Cardiac muscle cell (in vitro differentiated cells and primary cell): Measurements from ENCODE around the gene BAG3. TPM values are rescaled to one million over a fixed set of nuclear protein-coding genes. Genes with fewer than 3 reads are reported as not detected.
"Not testable (repeated sequence)": the region's sequence is repeated elsewhere in the genome, so short reads cannot be mapped to it uniquely, and the experiment has no call there.

ENCODE experiments used
- DNase-seq, 2 donors: peaks; one replicate each; pipeline versions ENCODE4 v3.0.0 to v3.0.0-alpha.2; 2010 to 2017; ENCODE audit warnings: low read depth in 1 of 2, low spot score in 1 of 2
- H3K27ac ChIP-seq: fragments of 200-600 bp; sonication (generic); 2 replicates; pipeline ENCODE4 v1.5.1; 2016
- H3K27me3 ChIP-seq: fragments of 200-600 bp; sonication (generic); 2 replicates; pipeline ENCODE4 v1.6.0; 2016; ENCODE audit warnings: control low read depth
- H3K36me3 ChIP-seq: fragments of 200-600 bp; sonication (generic); 2 replicates; pipeline ENCODE4 v1.5.1; 2016; ENCODE audit warnings: control low read depth
- H3K4me1 ChIP-seq: fragments of 200-600 bp; sonication (generic); 2 replicates; pipeline ENCODE4 v1.8.1; 2017; ENCODE audit warnings: low read depth, mild to moderate bottlenecking, mixed run types
- H3K4me3 ChIP-seq: fragments of 200-600 bp; sonication (generic); 2 replicates; pipeline ENCODE4 v1.5.1; 2016; ENCODE audit warnings: mild to moderate bottlenecking
- H3K9me3 ChIP-seq: fragments of 200-600 bp; sonication (generic); 2 replicates; pipeline ENCODE4 v1.5.1; 2017; ENCODE audit warnings: low read depth, mild to moderate bottlenecking, control low read depth
- CTCF ChIP-seq: IDR thresholded peaks from 2 replicates; pipeline ENCODE4 v1.5.1; 2012; ENCODE audit warnings: low read depth, mild to moderate bottlenecking, low read length
- polyA plus RNA-seq: library from polyadenylated mRNA; unstranded; fragments of >200 nt; fragmentation: Nextera tagmentation; extraction: Ambion mirVana; gene quantifications from 2 replicates; pipeline ENCODE4 v1.2.1, GENCODE V29; 2016
- total RNA-seq: library from RNA; depleted of rRNA; stranded (reverse); fragments of >200 nt; gene quantifications from 2 replicates; pipeline ENCODE4 v1.2.3, GENCODE V29; 2016

The BAG3 gene
- total and polyA plus RNA-seq, 2 experiments from 2014 or later = 45.4 to 62.3 TPM

GRCh38 chr10:119655566-119656001 is 4.4 kb downstream of the BAG3 start:
- Histone ChIP-seq H3K36me3 (no peaks in the 10 kb centered on the region), H3K27ac (no peak overlapping the region), H3K9me3 (no peaks in the 10 kb centered on the region), H3K4me3 (no peak overlapping the region), H3K27me3 (no peaks in the 10 kb centered on the region), H3K4me1 (peaks cover 42% of the 10 kb centered on the region)
- peak in 1 of 2 donors; percentile 80 for DNase-seq
- no peak for TF ChIP-seq CTCF

GRCh38 chr10:119656760-119657159 is 5.6 kb downstream of the BAG3 start:
- H3K27ac ChIP-seq = peak overlapping the region; percentile 18
- H3K9me3 ChIP-seq = no peaks in the 10 kb centered on the region
- TF ChIP-seq CTCF = no peak
- no peaks in the 10 kb centered on the region for H3K27me3 ChIP-seq
- no peaks in the 10 kb centered on the region for H3K36me3 ChIP-seq
- no peak for DNase-seq
- no peak overlapping the region for H3K4me3 ChIP-seq
- peaks cover 42% of the 10 kb centered on the region for H3K4me1 ChIP-seq

DNA sequence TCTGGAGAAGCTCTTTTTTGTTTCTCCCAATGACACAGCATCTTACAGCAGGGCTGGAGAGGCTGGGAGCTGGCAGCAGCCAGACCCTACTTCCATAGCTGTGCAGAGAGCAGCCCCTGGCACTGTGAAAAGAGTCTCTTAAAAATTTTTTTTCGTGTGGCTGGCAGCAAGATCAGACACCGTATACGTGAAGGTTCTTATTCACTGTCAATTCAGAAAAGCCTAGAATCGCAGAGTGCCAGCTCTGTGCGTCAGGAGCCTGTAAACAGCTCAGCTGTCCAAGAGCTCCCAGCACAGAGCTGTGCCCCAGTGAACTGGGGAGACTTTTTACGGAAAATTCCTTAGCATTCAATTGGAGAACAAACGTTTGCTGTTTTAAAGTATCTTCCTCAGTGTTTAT is 6.5 kb downstream of the BAG3 start:
- no peak for TF ChIP-seq CTCF
- DNase-seq = no peak
- Histone ChIP-seq H3K27ac (no peak overlapping the region), H3K4me3 (no peak overlapping the region), H3K27me3 (no peaks in the 10 kb centered on the region), H3K36me3 (no peaks in the 10 kb centered on the region), H3K4me1 (peaks cover 42% of the 10 kb centered on the region), H3K9me3 (no peaks in the 10 kb centered on the region)

DNA sequence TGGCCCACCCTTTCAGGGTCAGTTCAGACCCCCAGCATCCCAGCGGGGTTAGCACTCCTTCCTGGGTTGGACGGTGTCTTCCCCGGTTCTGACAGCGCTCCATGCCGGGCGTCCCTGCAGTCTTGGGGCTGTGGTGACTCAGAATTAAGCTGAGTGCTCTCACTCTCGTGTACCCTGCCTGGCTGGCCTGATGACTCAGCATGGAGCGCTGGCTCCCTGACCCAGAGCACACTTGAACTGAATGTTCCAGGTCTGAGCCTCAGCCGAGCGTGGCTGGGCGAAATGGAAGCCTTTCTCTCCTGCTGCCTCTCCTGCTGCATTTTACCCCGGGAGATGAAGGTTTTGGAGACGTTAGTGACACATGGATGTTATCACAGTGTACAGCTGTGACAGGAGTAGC is 7.1 kb downstream of the BAG3 start:
- H3K4me1 ChIP-seq = peaks cover 40% of the 10 kb centered on the region
- no peak overlapping the region for H3K4me3 ChIP-seq
- H3K36me3 ChIP-seq = no peaks in the 10 kb centered on the region
- no peak for TF ChIP-seq CTCF
- H3K27me3 ChIP-seq = no peaks in the 10 kb centered on the region
- H3K9me3 ChIP-seq = no peaks in the 10 kb centered on the region
- peak overlapping the region; percentile 37 for H3K27ac ChIP-seq
- DNase-seq = peak; percentile 49 to 90

GRCh38 chr10:119659951-119660350 is 8.8 kb downstream of the BAG3 start:
- DNase-seq = no peak
- H3K27ac ChIP-seq = no peak overlapping the region

DNA sequence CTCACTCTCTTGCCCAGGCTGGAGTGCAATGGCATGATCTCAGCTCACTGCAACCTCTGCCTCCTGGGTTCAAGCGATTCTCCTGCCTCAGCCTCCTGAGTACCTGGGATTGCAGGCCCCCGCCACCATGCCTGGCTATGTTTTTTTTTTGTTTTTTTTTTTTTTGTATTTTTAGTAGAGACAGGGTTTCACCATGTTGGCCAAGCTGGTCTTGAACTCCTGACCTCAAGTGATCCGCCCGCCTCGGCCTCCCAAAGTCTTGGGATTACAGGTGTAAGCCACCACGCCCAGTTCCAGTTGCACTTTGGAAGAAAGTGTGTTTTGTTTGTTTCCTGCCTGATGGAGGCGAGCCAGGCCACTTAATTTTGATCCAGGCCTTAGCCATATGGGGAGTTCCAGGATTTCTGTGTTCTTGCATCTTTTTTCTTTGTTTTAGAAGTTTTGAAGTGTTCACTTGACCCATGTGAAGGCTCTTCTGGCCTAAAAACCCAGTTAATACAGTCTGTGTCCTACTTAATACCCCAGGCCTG is 11.0 kb downstream of the BAG3 start:
- H3K36me3 ChIP-seq, H3K9me3 ChIP-seq, H3K27me3 ChIP-seq, H3K27ac ChIP-seq, H3K4me3 ChIP-seq, DNase-seq: not testable (repeated sequence)
- H3K4me1 ChIP-seq = peaks cover 47% of the 10 kb centered on the region

More at GRCh38 chr10:119659951-119660350, 8.8 kb downstream of the BAG3 start:
- no peak for TF ChIP-seq CTCF
- Histone ChIP-seq H3K9me3 (no peaks in the 10 kb centered on the region), H3K27me3 (no peaks in the 10 kb centered on the region), H3K4me3 (no peak overlapping the region), H3K4me1 (peaks cover 41% of the 10 kb centered on the region), H3K36me3 (no peaks in the 10 kb centered on the region)
